Retinal pigment epithelial cell (primary cell): ENCODE measurements around the gene C9orf72.

Source experiments
- DNase-seq: peaks from one replicate; pipeline ENCODE4 v3.0.0-alpha.2; 2010; ENCODE audit warnings: low read depth
- H3K4me3 ChIP-seq: 2 replicates; pipeline ENCODE4 v1.5.1; 2011; ENCODE audit warnings: mild to moderate bottlenecking, low read length, control low read depth, moderate library complexity
- CTCF ChIP-seq: conservative IDR thresholded peaks from 2 replicates; pipeline ENCODE4 v1.5.1; 2011; ENCODE audit warnings: low read depth, low read length, control low read depth, inconsistent platforms

C9orf72 gene

GRCh38 chr9:27519466-27520465 lies 53.5 kb downstream of the C9orf72 start:
- no peak for DNase-seq
- no peak overlapping the region for H3K4me3 ChIP-seq
- no peak for TF ChIP-seq CTCF

GRCh38 chr9:27518809-27519208 lies 54.5 kb downstream of the C9orf72 start:
- TF ChIP-seq CTCF, result no peak
- no peak overlapping the region for H3K4me3 ChIP-seq
- DNase-seq, result no peak

GRCh38 chr9:27518006-27518405 lies 55.3 kb downstream of the C9orf72 start:
- DNase-seq, result no peak
- no peak overlapping the region for H3K4me3 ChIP-seq
- no peak for TF ChIP-seq CTCF

GRCh38 chr9:27514551-27514950 lies 58.7 kb downstream of the C9orf72 start:
- DNase-seq, result no peak
- TF ChIP-seq CTCF, result no peak
- H3K4me3 ChIP-seq, result no peak overlapping the region

GRCh38 chr9:27511771-27512170 lies 61.5 kb downstream of the C9orf72 start:
- DNase-seq, result no peak
- TF ChIP-seq CTCF, result no peak
- H3K4me3 ChIP-seq, result no peak overlapping the region

- no peak for TF ChIP-seq CTCF
- H3K4me3 ChIP-seq, result no peak overlapping the region
- no peak for DNase-seq
Observed at GRCh38 chr9:27510780-27511179, 62.5 kb downstream of the C9orf72 start.

GRCh38 chr9:27506981-27507380 lies 66.3 kb downstream of the C9orf72 start:
- DNase-seq, result no peak
- no peak for TF ChIP-seq CTCF
- H3K4me3 ChIP-seq, result no peak overlapping the region
